Esophagus muscularis mucosa (tissue), 4 donors: Measurements from ENCODE around the gene SLC8A1.

Experiments used
- CTCF ChIP-seq, 3 experiments: fragments of 200-600 bp in 2 of 3; fragments of 450-650 bp in 1 of 3; sonication (generic) in 2 of 3; IDR thresholded peaks; one replicate each; pipeline ENCODE4 v1.5.1; 2017 to 2019; ENCODE audit warnings: antibody characterized with exemption in 3 of 3, mild to moderate bottlenecking in 2 of 3, moderate library complexity in 1 of 3
- EP300 ChIP-seq: sonication (generic); formaldehyde crosslinking; IDR thresholded peaks from one replicate; pipeline ENCODE4 v1.6.1; 2017; ENCODE audit warnings: antibody characterized with exemption
- POLR2A ChIP-seq: fragments of 450-650 bp; IDR thresholded peaks from one replicate; pipeline ENCODE4 v1.6.1; 2017; ENCODE audit warnings: antibody characterized with exemption, moderate library complexity, mild to moderate bottlenecking, low read depth
- POLR2AphosphoS5 ChIP-seq, 2 donors: sonication (generic); formaldehyde crosslinking; IDR thresholded peaks; one replicate each; pipeline ENCODE4 v1.6.1; 2017; ENCODE audit warnings: antibody characterized with exemption in 2 of 2

- TF ChIP-seq CTCF (IDR thresholded peaks at IDR 0.05) (no peak), POLR2A (no peak), EP300 (no peak), POLR2AphosphoS5 (IDR thresholded peaks at IDR 0.05) (no peak)
Observed at GRCh38 chr2:40325116-40325515, 126.8 kb downstream of the SLC8A1 start.
